IPS-NIHi7 (cell line): ENCODE data around the gene MARVELD1.

Source experiments
- DNase-seq: peaks from one replicate; pipeline ENCODE4 v3.0.0; 2012; ENCODE audit warnings: mixed read lengths; ENCODE audit errors: extremely low spot score

MARVELD1 gene

GRCh38 chr10:97755718-97756117, 42.2 kb downstream of the MARVELD1 start:
- DNase-seq, result no peak

- no peak for DNase-seq
Observed at GRCh38 chr10:97757471-97757870, 43.9 kb downstream of the MARVELD1 start.

- peak; percentile 93 for DNase-seq
Observed at GRCh38 chr10:97759158-97759887, 45.8 kb downstream of the MARVELD1 start.

- DNase-seq, result no peak
Observed at GRCh38 chr10:97759946-97760345, 46.4 kb downstream of the MARVELD1 start.

- DNase-seq, result no peak
Observed at GRCh38 chr10:97760461-97761257, 47.1 kb downstream of the MARVELD1 start.

- DNase-seq, result no peak
Observed at GRCh38 chr10:97761331-97761865, 47.9 kb downstream of the MARVELD1 start.

GRCh38 chr10:97762056-97762455, 48.5 kb downstream of the MARVELD1 start:
- DNase-seq, result no peak

GRCh38 chr10:97762816-97763215, 49.3 kb downstream of the MARVELD1 start:
- peak; percentile 74 for DNase-seq

GRCh38 chr10:97763411-97763810, 49.9 kb downstream of the MARVELD1 start:
- DNase-seq, result no peak

GRCh38 chr10:97763947-97764346, 50.4 kb downstream of the MARVELD1 start:
- DNase-seq, result no peak

GRCh38 chr10:97764519-97764931, 51.0 kb downstream of the MARVELD1 start:
- DNase-seq, result no peak

- DNase-seq, result no peak
Observed at GRCh38 chr10:97765201-97765600, 51.7 kb downstream of the MARVELD1 start.

GRCh38 chr10:97766106-97766810, 52.7 kb downstream of the MARVELD1 start:
- DNase-seq, result no peak

- no peak for DNase-seq
Observed at GRCh38 chr10:97766996-97767924, 53.7 kb downstream of the MARVELD1 start.
